Dendritic cell treated with granulocyte-macrophage colony-stimulating factor and Interleukin-4, amounts not matched to agents 40 ng/mL and 50 ng/mL, for 4 days (primary cell): Measurements from ENCODE around the gene G0S2.

Source experiments
- H3K27ac Mint-ChIP-seq: one replicate; pipeline ENCODE4 v1.8.0; 2022; ENCODE audit warnings: mild to moderate bottlenecking, mixed read lengths
- H3K27me3 Mint-ChIP-seq: one replicate; pipeline ENCODE4 v1.8.0; 2022; ENCODE audit warnings: mild to moderate bottlenecking, mixed read lengths
- H3K36me3 Mint-ChIP-seq: one replicate; pipeline ENCODE4 v1.8.0; 2022; ENCODE audit warnings: low read depth, mixed read lengths
- H3K4me1 Mint-ChIP-seq: one replicate; pipeline ENCODE4 v1.8.0; 2022; ENCODE audit warnings: low read depth, mixed read lengths
- H3K4me3 Mint-ChIP-seq: one replicate; pipeline ENCODE4 v1.8.0; 2022; ENCODE audit warnings: mild to moderate bottlenecking, moderate library complexity, mixed read lengths
- H3K9me3 Mint-ChIP-seq: one replicate; pipeline ENCODE4 v1.8.0; 2022; ENCODE audit warnings: mixed read lengths
- intact Hi-C: fragments of 100-400 bp; cut with micrococcal nuclease; formaldehyde crosslinking; loops from one replicate; pipeline ENCODE4 v1.15.0; 2022

The G0S2 gene

GRCh38 chr1:209653915-209654351 is 21.3 kb upstream of the G0S2 start:
- H3K4me3 Mint-ChIP-seq = no peak overlapping the region
- H3K27ac Mint-ChIP-seq = peak overlapping the region; percentile 59
- intact Hi-C loops = loop anchor here (5.0 kb wide), 1 partner anchor 93 kb away; no protein-coding TSS in a partner anchor
- H3K9me3 Mint-ChIP-seq = no peaks in the 10 kb centered on the region
- H3K27me3 Mint-ChIP-seq = peaks cover 20% of the 10 kb centered on the region
- peaks cover 88% of the 10 kb centered on the region for H3K4me1 Mint-ChIP-seq
- H3K36me3 Mint-ChIP-seq = no peaks in the 10 kb centered on the region

GRCh38 chr1:209655411-209656231 is 19.6 kb upstream of the G0S2 start:
- Mint-ChIP-seq H3K9me3 (no peaks in the 10 kb centered on the region), H3K27me3 (peaks cover 20% of the 10 kb centered on the region), H3K4me3 (no peak overlapping the region), H3K4me1 (peaks cover 88% of the 10 kb centered on the region), H3K36me3 (no peaks in the 10 kb centered on the region), H3K27ac (no peak overlapping the region)
- intact Hi-C loops = no loop called here

- Mint-ChIP-seq H3K27ac (peak overlapping the region; percentile 3), H3K36me3 (no peaks in the 10 kb centered on the region), H3K4me3 (no peak overlapping the region), H3K4me1 (peaks cover 74% of the 10 kb centered on the region), H3K27me3 (peaks cover 20% of the 10 kb centered on the region), H3K9me3 (no peaks in the 10 kb centered on the region)
- intact Hi-C loops = no loop called here
Observed at GRCh38 chr1:209657140-209657879, 17.9 kb upstream of the G0S2 start.

GRCh38 chr1:209657918-209658317 is 17.3 kb upstream of the G0S2 start:
- Mint-ChIP-seq H3K9me3 (no peaks in the 10 kb centered on the region), H3K4me1 (peaks cover 68% of the 10 kb centered on the region), H3K27ac (no peak overlapping the region), H3K27me3 (peaks cover 21% of the 10 kb centered on the region), H3K4me3 (no peak overlapping the region), H3K36me3 (no peaks in the 10 kb centered on the region)
- intact Hi-C loops = no loop called here

GRCh38 chr1:209659909-209660308 is 15.3 kb upstream of the G0S2 start:
- H3K4me3 Mint-ChIP-seq = no peak overlapping the region
- no peaks in the 10 kb centered on the region for H3K9me3 Mint-ChIP-seq
- H3K4me1 Mint-ChIP-seq = peaks cover 57% of the 10 kb centered on the region
- intact Hi-C loops = no loop called here
- no peak overlapping the region for H3K27ac Mint-ChIP-seq
- H3K36me3 Mint-ChIP-seq = peaks cover 4% of the 10 kb centered on the region
- peaks cover 18% of the 10 kb centered on the region for H3K27me3 Mint-ChIP-seq

GRCh38 chr1:209661071-209661470 is 14.1 kb upstream of the G0S2 start:
- Mint-ChIP-seq H3K36me3 (peaks cover 4% of the 10 kb centered on the region), H3K27ac (no peak overlapping the region), H3K9me3 (no peaks in the 10 kb centered on the region), H3K27me3 (peaks cover 19% of the 10 kb centered on the region), H3K4me3 (no peak overlapping the region), H3K4me1 (peaks cover 51% of the 10 kb centered on the region)
- intact Hi-C loops = no loop called here

GRCh38 chr1:209662879-209663327 is 12.3 kb upstream of the G0S2 start:
- Mint-ChIP-seq H3K9me3 (no peaks in the 10 kb centered on the region), H3K4me1 (peaks cover 36% of the 10 kb centered on the region), H3K27me3 (peaks cover 16% of the 10 kb centered on the region), H3K4me3 (no peak overlapping the region), H3K27ac (no peak overlapping the region), H3K36me3 (peaks cover 4% of the 10 kb centered on the region)
- intact Hi-C loops = no loop called here

- peaks cover 20% of the 10 kb centered on the region for H3K27me3 Mint-ChIP-seq
- intact Hi-C loops = no loop called here
- peaks cover 26% of the 10 kb centered on the region for H3K4me1 Mint-ChIP-seq
- no peak overlapping the region for H3K27ac Mint-ChIP-seq
- H3K36me3 Mint-ChIP-seq = peaks cover 4% of the 10 kb centered on the region
- H3K9me3 Mint-ChIP-seq = no peaks in the 10 kb centered on the region
- no peak overlapping the region for H3K4me3 Mint-ChIP-seq
Observed at GRCh38 chr1:209667103-209667502, 8.1 kb upstream of the G0S2 start.

GRCh38 chr1:209667708-209668107 is 7.5 kb upstream of the G0S2 start:
- Mint-ChIP-seq H3K27me3 (peaks cover 20% of the 10 kb centered on the region), H3K4me1 (peaks cover 27% of the 10 kb centered on the region), H3K9me3 (no peaks in the 10 kb centered on the region), H3K4me3 (no peak overlapping the region), H3K27ac (no peak overlapping the region), H3K36me3 (peaks cover 4% of the 10 kb centered on the region)
- intact Hi-C loops = no loop called here

- H3K4me3 Mint-ChIP-seq = no peak overlapping the region
- no peaks in the 10 kb centered on the region for H3K9me3 Mint-ChIP-seq
- H3K27ac Mint-ChIP-seq = no peak overlapping the region
- H3K4me1 Mint-ChIP-seq = peaks cover 43% of the 10 kb centered on the region
- intact Hi-C loops = loop anchor here (5.0 kb wide), 1 partner anchor 43 kb away; no protein-coding TSS in a partner anchor
- peaks cover 22% of the 10 kb centered on the region for H3K27me3 Mint-ChIP-seq
- H3K36me3 Mint-ChIP-seq = no peaks in the 10 kb centered on the region
Observed at GRCh38 chr1:209670441-209671082, 4.7 kb upstream of the G0S2 start.

GRCh38 chr1:209672705-209673630 is 2.2 kb upstream of the G0S2 start:
- peaks cover 42% of the 10 kb centered on the region for H3K27me3 Mint-ChIP-seq
- peaks cover 64% of the 10 kb centered on the region for H3K4me1 Mint-ChIP-seq
- intact Hi-C loops = loop anchor here (5.0 kb wide), 1 partner anchor 46 kb away; no protein-coding TSS in a partner anchor
- no peaks in the 10 kb centered on the region for H3K36me3 Mint-ChIP-seq
- peak overlapping the region; percentile 7 for H3K27ac Mint-ChIP-seq
- H3K4me3 Mint-ChIP-seq = no peak overlapping the region
- no peaks in the 10 kb centered on the region for H3K9me3 Mint-ChIP-seq

GRCh38 chr1:209673631-209674417 is 1.4 kb upstream of the G0S2 start:
- Mint-ChIP-seq H3K36me3 (no peaks in the 10 kb centered on the region), H3K4me3 (no peak overlapping the region), H3K4me1 (peaks cover 65% of the 10 kb centered on the region), H3K27me3 (peaks cover 49% of the 10 kb centered on the region), H3K9me3 (no peaks in the 10 kb centered on the region), H3K27ac (no peak overlapping the region)
- intact Hi-C loops = loop anchor here (5.0 kb wide), 1 partner anchor 47 kb away; no protein-coding TSS in a partner anchor
